ENCODE measurements around the gene ERN1.

ERN1 gene

GRCh38 chr17:64057701-64058263 is 72.2 kb downstream of the ERN1 start (continued):
- TF ChIP-seq, protein P1, sequence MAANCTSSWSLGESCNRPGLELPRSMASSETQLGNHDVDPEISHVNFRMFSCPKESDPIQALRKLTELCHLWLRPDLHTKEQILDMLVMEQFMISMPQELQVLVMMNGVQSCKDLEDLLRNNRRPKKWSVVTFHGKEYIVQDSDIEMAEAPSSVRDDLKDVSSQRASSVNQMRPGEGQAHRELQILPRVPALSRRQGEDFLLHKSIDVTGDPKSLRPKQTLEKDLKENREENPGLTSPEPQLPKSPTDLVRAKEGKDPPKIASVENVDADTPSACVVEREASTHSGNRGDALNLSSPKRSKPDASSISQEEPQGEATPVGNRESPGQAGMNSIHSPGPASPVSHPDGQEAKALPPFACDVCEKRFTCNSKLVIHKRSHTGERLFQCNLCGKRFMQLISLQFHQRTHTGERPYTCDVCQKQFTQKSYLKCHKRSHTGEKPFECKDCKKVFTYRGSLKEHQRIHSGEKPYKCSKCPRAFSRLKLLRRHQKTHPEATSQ (tag by site-specific recombination; IDR thresholded peaks at IDR 0.05) = no peak
- TF ChIP-seq YY2 (tag by site-specific recombination; IDR thresholded peaks at IDR 0.05) = no peak
- no peak for TF ChIP-seq ZNF501 (tag by site-specific recombination; IDR thresholded peaks at IDR 0.05)

GRCh38 chr17:64056269-64057005 is 73.5 kb downstream of the ERN1 start:
- H3K36me3 ChIP-seq (ENCODE audit: control insufficient read depth in 2 of 2, insufficient read depth in 1 of 2, low read length in 2 of 2) = peaks cover 0 to 48% of the 10 kb centered on the region in 2 experiments; a peak in 2 of 3 replicates
- ChIA-PET CTCF (interaction anchor here (0.6 to 3.4 kb wide), 4 partner anchors 27 to 77 kb away, joined by 4 to 19 read pairs (median 14); no protein-coding TSS in a partner anchor), POLR2A (interaction anchor here (1.5 kb wide), 1 partner anchor 89 kb away, joined by 4 read pairs; no protein-coding TSS in a partner anchor)
- H3K4me1 ChIP-seq (ENCODE audit: control insufficient read depth, insufficient read depth, low read length) = no peaks in the 10 kb centered on the region
- H3K27ac ChIP-seq (ENCODE audit: extremely low read depth, low read depth, low read length) = no peak overlapping the region
- TF ChIP-seq ZNF837 (tag by site-specific recombination; IDR thresholded peaks at IDR 0.05) (no peak), ZSCAN4 (tag by site-specific recombination; IDR thresholded peaks at IDR 0.05) (no peak), ZSCAN23 (tag by site-specific recombination; IDR thresholded peaks at IDR 0.05) (no peak), ZNF449 (tag by site-specific recombination; IDR thresholded peaks at IDR 0.05) (no peak)
- no peak overlapping the region for H3K4me3 ChIP-seq (ENCODE audit: low read depth, low read length)
- no peaks in the 10 kb centered on the region for H3K9me3 ChIP-seq (ENCODE audit: control insufficient read depth, insufficient read depth, low read depth, low read length)

DNA sequence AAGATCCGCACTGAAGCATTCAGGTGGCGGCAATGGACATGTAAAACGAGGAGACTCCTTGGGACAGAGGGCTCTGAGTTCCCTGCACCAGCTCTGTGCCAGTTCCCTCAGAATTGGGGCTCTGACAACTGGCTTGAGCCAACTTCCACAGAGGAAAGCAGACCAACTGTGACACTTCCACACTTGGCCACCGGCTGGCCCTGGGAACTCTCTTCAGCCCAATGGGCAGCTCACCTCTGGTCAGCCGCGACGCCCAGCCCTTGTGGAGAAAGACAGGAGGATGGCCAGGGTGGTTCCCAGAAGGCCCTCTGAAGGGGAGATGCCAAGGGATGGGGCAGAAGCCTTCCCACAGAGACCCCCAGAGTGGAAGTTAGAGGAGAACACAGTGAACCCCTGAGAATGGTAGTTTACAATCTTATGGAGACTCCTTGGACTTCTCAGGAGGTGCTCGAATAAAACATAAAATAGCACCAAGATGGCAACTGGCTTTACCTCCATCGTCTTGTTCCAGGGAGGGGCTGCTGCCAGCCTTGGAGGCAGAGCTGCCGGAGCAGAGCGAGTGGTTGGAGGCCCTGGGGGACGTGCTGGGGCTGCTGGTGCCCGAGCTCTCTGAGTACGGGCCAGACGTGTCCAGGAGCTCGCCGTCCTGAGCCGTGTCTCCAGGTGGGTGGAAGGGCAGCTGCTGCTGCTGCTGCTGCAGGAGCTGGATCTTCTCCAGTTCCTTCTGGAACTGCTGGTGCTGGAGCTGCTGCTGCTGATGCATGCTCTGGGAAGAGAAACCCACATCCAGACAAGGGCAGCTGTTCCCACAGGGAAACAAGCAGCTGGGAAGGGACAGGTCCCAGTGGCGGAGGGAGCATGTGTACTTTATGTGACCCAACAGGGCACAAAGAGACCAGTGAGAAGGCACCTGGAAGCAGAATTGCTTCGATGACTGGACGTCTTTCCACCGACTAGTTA is 74.5 kb downstream of the ERN1 start:
- no peaks in the 10 kb centered on the region for H3K4me1 ChIP-seq (ENCODE audit: control insufficient read depth, insufficient read depth, low read length)
- no peak overlapping the region for H3K4me3 ChIP-seq (ENCODE audit: low read depth, low read length)
- CTCF ChIA-PET = interaction anchor here (0.7 to 3.4 kb wide), 4 partner anchors 26 to 104 kb away, joined by 4 to 19 read pairs (median 14); no protein-coding TSS in a partner anchor
- POLR2A ChIA-PET = no interaction called here
- H3K36me3 ChIP-seq (ENCODE audit: control insufficient read depth in 2 of 2, insufficient read depth in 1 of 2, low read length in 2 of 2) = peaks cover 0 to 55% of the 10 kb centered on the region in 2 experiments; a peak in 2 of 3 replicates
- H3K27ac ChIP-seq (ENCODE audit: extremely low read depth, low read depth, low read length) = no peak overlapping the region
- no peak for TF ChIP-seq ZNF148 (tag by site-specific recombination; IDR thresholded peaks at IDR 0.05; ENCODE audit: borderline replicate concordance)
- H3K9me3 ChIP-seq (ENCODE audit: control insufficient read depth, insufficient read depth, low read depth, low read length) = no peaks in the 10 kb centered on the region

Measured in HEK293 (cell line).